ENCODE results near the gene ZNF492.

- no peak for TF ChIP-seq POLR2A (conservative IDR thresholded peaks at IDR 0.05)
- TF ChIP-seq GTF2E2 (tag; IDR thresholded peaks at IDR 0.05) = no peak
- no peak for TF ChIP-seq CTCF (IDR thresholded peaks at IDR 0.05 in 2 of 3, conservative IDR thresholded peaks at IDR 0.05 in 1 of 3; ENCODE audit: insufficient read depth in 2 of 3, low read depth in 1 of 3, low read length in 3 of 3)
- TF ChIP-seq, protein P1, sequence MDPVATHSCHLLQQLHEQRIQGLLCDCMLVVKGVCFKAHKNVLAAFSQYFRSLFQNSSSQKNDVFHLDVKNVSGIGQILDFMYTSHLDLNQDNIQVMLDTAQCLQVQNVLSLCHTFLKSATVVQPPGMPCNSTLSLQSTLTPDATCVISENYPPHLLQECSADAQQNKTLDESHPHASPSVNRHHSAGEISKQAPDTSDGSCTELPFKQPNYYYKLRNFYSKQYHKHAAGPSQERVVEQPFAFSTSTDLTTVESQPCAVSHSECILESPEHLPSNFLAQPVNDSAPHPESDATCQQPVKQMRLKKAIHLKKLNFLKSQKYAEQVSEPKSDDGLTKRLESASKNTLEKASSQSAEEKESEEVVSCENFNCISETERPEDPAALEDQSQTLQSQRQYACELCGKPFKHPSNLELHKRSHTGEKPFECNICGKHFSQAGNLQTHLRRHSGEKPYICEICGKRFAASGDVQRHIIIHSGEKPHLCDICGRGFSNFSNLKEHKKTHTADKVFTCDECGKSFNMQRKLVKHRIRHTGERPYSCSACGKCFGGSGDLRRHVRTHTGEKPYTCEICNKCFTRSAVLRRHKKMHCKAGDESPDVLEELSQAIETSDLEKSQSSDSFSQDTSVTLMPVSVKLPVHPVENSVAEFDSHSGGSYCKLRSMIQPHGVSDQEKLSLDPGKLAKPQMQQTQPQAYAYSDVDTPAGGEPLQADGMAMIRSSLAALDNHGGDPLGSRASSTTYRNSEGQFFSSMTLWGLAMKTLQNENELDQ (CRISPR knock-in tag; IDR thresholded peaks at IDR 0.05; ENCODE audit: borderline replicate concordance) = no peak
- no peak for TF ChIP-seq FOXK1 (CRISPR knock-in tag; IDR thresholded peaks at IDR 0.05; ENCODE audit: borderline replicate concordance)
- TF ChIP-seq RBM15 (IDR thresholded peaks at IDR 0.05; ENCODE audit: insufficient read depth, low read length) = no peak
- no peak for TF ChIP-seq HNRNPK (IDR thresholded peaks at IDR 0.05; ENCODE audit: low read depth, low read length, poor library complexity, severe bottlenecking)
- no peak for TF ChIP-seq ZBED1 (IDR thresholded peaks at IDR 0.05)
- no peak for TF ChIP-seq NR2C1 (IDR thresholded peaks at IDR 0.05)
- no peak for TF ChIP-seq NR2C1 (tag; IDR thresholded peaks at IDR 0.05)
- no peak for TF ChIP-seq GATAD2A (IDR thresholded peaks at IDR 0.05)
- no peak for TF ChIP-seq NFXL1 (CRISPR knock-in tag; IDR thresholded peaks at IDR 0.05)
- no peak for TF ChIP-seq RFX5 (IDR thresholded peaks at IDR 0.05; ENCODE audit: low read depth, low read length)
- no peak for TF ChIP-seq ZNF140 (CRISPR knock-in tag; IDR thresholded peaks at IDR 0.05)
- TF ChIP-seq ZNF24 (IDR thresholded peaks at IDR 0.05) = no peak
These were observed 27.9 kb upstream of the ZNF492 start for GRCh38 chr19:22606212-22606553.

Measured in K562 (cell line).